IMR-90 (cell line): ENCODE results near the gene CD79B. TPM values are rescaled to one million over a fixed set of nuclear protein-coding genes. Genes with fewer than 3 reads are reported as not detected.
A peak's percentile ranks its signal among the peaks of the same experiment; 100 is the strongest.

Experiments
- ATAC-seq: fragments of 200-7000 bp; cut with Tn5 transposase; 2 replicates; pipeline ENCODE4 v1.9.1; 2020; ENCODE audit warnings: low read depth, mild to moderate bottlenecking, moderate library complexity
- BruUV-seq: library from RNA; stranded (reverse); fragments of 400-500 nt; replicated peaks from 2 replicates; lab custom pipeline; 2021; lab: Mats Ljungman, UMichigan
- CTCF ChIA-PET: fragments of 300-600 bp; formaldehyde crosslinking; extraction: SDS; loops from one replicate; lab custom pipeline; 2021; ENCODE audit warnings: antibody characterized with exemption; lab: Yijun Ruan, JAX
- POLR2A ChIA-PET: fragments of 300-600 bp; sonication (Branson Sonifier 250); formaldehyde crosslinking; loops from one replicate; lab custom pipeline; 2022; ENCODE audit warnings: antibody characterized with exemption; ENCODE audit not compliant: unreplicated experiment; lab: Charles Lee
- DNase-seq: peaks from one replicate; pipeline ENCODE4 v3.0.0; 2013
- H2AFZ ChIP-seq: replicated peaks from 2 replicates; pipeline ENCODE3; 2013; ENCODE audit warnings: low read length, mild to moderate bottlenecking; ENCODE audit not compliant: poor library complexity
- H2AK5ac ChIP-seq: 2 replicates; pipeline ENCODE4 v1.6.1; 2013; ENCODE audit warnings: low read depth, low read length, inconsistent platforms
- H2AK9ac ChIP-seq: replicated peaks from 2 replicates; pipeline ENCODE3; 2013; ENCODE audit warnings: mild to moderate bottlenecking, low read depth, low read length, moderate library complexity; ENCODE audit not compliant: poor library complexity
- H2BK120ac ChIP-seq: 2 replicates; pipeline ENCODE4 v1.6.1; 2013; ENCODE audit warnings: low read depth, low read length, inconsistent platforms
- H2BK15ac ChIP-seq: 3 replicates; pipeline ENCODE4 v1.6.1; 2013; ENCODE audit warnings: low read depth, low read length, inconsistent platforms
- H2BK20ac ChIP-seq: 2 replicates; pipeline ENCODE4 v1.6.1; 2013; ENCODE audit warnings: low read depth, mild to moderate bottlenecking, inconsistent platforms, low read length, moderate library complexity
- H2BK5ac ChIP-seq: 2 replicates; pipeline ENCODE4 v1.6.1; 2013; ENCODE audit warnings: mild to moderate bottlenecking, low read depth, low read length, inconsistent platforms; ENCODE audit not compliant: poor library complexity, severe bottlenecking
- H3K14ac ChIP-seq: replicated peaks from 2 replicates; pipeline ENCODE4 v1.6.1; 2013; ENCODE audit warnings: low read depth, low read length, inconsistent platforms
- H3K18ac ChIP-seq: 2 replicates; pipeline ENCODE4 v1.6.1; 2013; ENCODE audit warnings: low read depth, low read length, control low read depth
- H3K23ac ChIP-seq: 2 replicates; pipeline ENCODE4 v1.6.1; 2013; ENCODE audit warnings: low read depth, low read length, inconsistent platforms
- H3K27ac ChIP-seq: 2 replicates; pipeline ENCODE4 v1.5.1; 2013; ENCODE audit warnings: mild to moderate bottlenecking, control low read depth, low read length; ENCODE audit not compliant: insufficient read depth
- H3K27me3 ChIP-seq: 2 replicates; pipeline ENCODE4 v1.6.1; 2013; ENCODE audit warnings: low read length; ENCODE audit not compliant: control insufficient read depth, insufficient read depth
- H3K36me3 ChIP-seq: 2 replicates; pipeline ENCODE4 v1.6.1; 2013; ENCODE audit warnings: low read length, mixed read lengths; ENCODE audit not compliant: control insufficient read depth, insufficient read depth
- H3K4ac ChIP-seq: 2 replicates; pipeline ENCODE4 v1.6.1; 2013; ENCODE audit warnings: low read depth, low read length, inconsistent platforms
- H3K4me1 ChIP-seq: 2 replicates; pipeline ENCODE4 v1.6.1; 2013; ENCODE audit warnings: low read length, mixed read lengths; ENCODE audit not compliant: control insufficient read depth, insufficient read depth
- H3K4me2 ChIP-seq: 2 replicates; pipeline ENCODE4 v1.6.1; 2013; ENCODE audit warnings: low read depth, mild to moderate bottlenecking, control low read depth, low read length, moderate library complexity
- H3K4me3 ChIP-seq: 2 replicates; pipeline ENCODE4 v1.5.1; 2013; ENCODE audit warnings: low read depth, mild to moderate bottlenecking, control low read depth, low read length, moderate library complexity; ENCODE audit not compliant: insufficient read depth
- H3K56ac ChIP-seq: 2 replicates; pipeline ENCODE4 v1.6.1; 2013; ENCODE audit warnings: low read length, inconsistent platforms; ENCODE audit not compliant: insufficient read depth; ENCODE audit errors: extremely low read depth
- H3K79me1 ChIP-seq, 2 experiments: 2 replicates each; pipeline ENCODE4 v1.6.1; 2013; ENCODE audit warnings: low read length in 2 of 2, inconsistent platforms in 1 of 2, low read depth in 1 of 2
- H3K9ac ChIP-seq: 2 replicates; pipeline ENCODE4 v1.6.1; 2013; ENCODE audit warnings: low read depth, low read length, control low read depth
- H3K9me1 ChIP-seq: 2 replicates; pipeline ENCODE4 v1.6.1; 2013; ENCODE audit warnings: low read length, inconsistent platforms; ENCODE audit not compliant: insufficient read depth
- H3K9me3 ChIP-seq: 2 replicates; pipeline ENCODE4 v1.6.1; 2013; ENCODE audit warnings: low read length; ENCODE audit not compliant: control insufficient read depth, insufficient read depth
- H4K20me1 ChIP-seq: 2 replicates; pipeline ENCODE4 v1.6.1; 2013; ENCODE audit warnings: low read length, inconsistent platforms; ENCODE audit not compliant: insufficient read depth
- H4K5ac ChIP-seq: 2 replicates; pipeline ENCODE4 v1.6.1; 2013; ENCODE audit warnings: mild to moderate bottlenecking, low read depth, low read length, control low read depth
- H4K8ac ChIP-seq, 2 experiments: 2 replicates each; pipeline ENCODE4 v1.6.1; 2013; ENCODE audit warnings: low read depth in 2 of 2, low read length in 2 of 2, control low read depth in 1 of 2, inconsistent platforms in 1 of 2
- H4K91ac ChIP-seq: 2 replicates; pipeline ENCODE4 v1.6.1; 2013; ENCODE audit warnings: low read depth, low read length, inconsistent platforms; ENCODE audit not compliant: insufficient read depth
- BHLHE40 ChIP-seq: fragments of 150-350 bp; IDR thresholded peaks from 2 replicates; pipeline ENCODE4 v1.6.1; 2016; ENCODE audit warnings: mild to moderate bottlenecking, low read depth, low read length
- CEBPB ChIP-seq: IDR thresholded peaks from 2 replicates; pipeline ENCODE4 v1.6.1; 2012; ENCODE audit warnings: low read depth, low read length, improper control_type of control experiment
- MAZ ChIP-seq: IDR thresholded peaks from 2 replicates; pipeline ENCODE4 v1.6.1; 2012; ENCODE audit warnings: low read depth, mild to moderate bottlenecking, low read length, improper control_type of control experiment, moderate library complexity, borderline replicate concordance
- RAD21 ChIP-seq: IDR thresholded peaks from 2 replicates; pipeline ENCODE4 v1.6.1; 2012; ENCODE audit warnings: low read length, improper control_type of control experiment
- SMC3 ChIP-seq: fragments of 150-350 bp; IDR thresholded peaks from 2 replicates; pipeline ENCODE4 v1.6.1; 2016; ENCODE audit warnings: low read depth, mild to moderate bottlenecking, antibody characterized with exemption, low read length, moderate library complexity
- WGBS, 2 experiments: methylation state at CpG; one replicate each; pipeline versions ENCODE4 v1.1.5 to v1.1.7; 2013; ENCODE audit warnings: missing lambda C conversion rate in 2 of 2; ENCODE audit not compliant: insufficient read length in 1 of 2; ENCODE audit errors: extremely low coverage in 2 of 2; 5-methylcytosine and 5-hydroxymethylcytosine counted together
- dilution Hi-C: fragments of 300-500 bp; cut with HindIII; formaldehyde crosslinking; loops from one replicate; pipeline ENCODE4 v1.14.3; 2018; ENCODE audit warnings: low sequenced_read_pairs; ENCODE audit not compliant: unreplicated experiment
- in situ Hi-C: fragments of 300-500 bp; cut with MboI; formaldehyde crosslinking; loops from 3 replicates; pipeline ENCODE4 v1.14.3; 2019; ENCODE audit warnings: low sequenced_read_pairs, inconsistent platforms, mixed read lengths
- intact Hi-C: fragments of 100-400 bp; cut with micrococcal nuclease; formaldehyde crosslinking; loops from 2 replicates; pipeline ENCODE4 v1.10.0; 2022
- polyA plus RNA-seq, 3 experiments: library from polyadenylated mRNA; depleted of rRNA; stranded (reverse); fragments of >200 nt; gene quantifications; 2 replicates each; pipeline ENCODE4 v1.2.3, GENCODE V29; 2012; ENCODE audit warnings: low replicate concordance in 1 of 3
- total RNA-seq: library from RNA; depleted of rRNA; stranded (reverse); fragments of >200 nt; gene quantifications from 2 replicates; pipeline ENCODE4 v1.2.3, GENCODE V29; 2012
- TF ChIP-seq, protein P1 (sequence below): fragments of 150-350 bp; IDR thresholded peaks from 2 replicates; pipeline ENCODE4 v1.6.1; 2016; ENCODE audit warnings: low read depth, mild to moderate bottlenecking, low read length, moderate library complexity, borderline replicate concordance
- TF ChIP-seq, protein P2 (sequence below): conservative IDR thresholded peaks from 2 replicates; pipeline ENCODE4 v1.5.1; 2012; ENCODE audit warnings: mild to moderate bottlenecking, low read depth, low read length, improper control_type of control experiment
- TF ChIP-seq, protein P3 (sequence below): fragments of 150-350 bp; IDR thresholded peaks from 2 replicates; pipeline ENCODE4 v1.6.1; 2017; ENCODE audit warnings: mild to moderate bottlenecking, antibody characterized with exemption, low read length, low read depth

CD79B gene
- total and polyA plus RNA-seq, 2 of the 4 experiments (the other 2 are of a cell fraction), result not detected

DNA sequence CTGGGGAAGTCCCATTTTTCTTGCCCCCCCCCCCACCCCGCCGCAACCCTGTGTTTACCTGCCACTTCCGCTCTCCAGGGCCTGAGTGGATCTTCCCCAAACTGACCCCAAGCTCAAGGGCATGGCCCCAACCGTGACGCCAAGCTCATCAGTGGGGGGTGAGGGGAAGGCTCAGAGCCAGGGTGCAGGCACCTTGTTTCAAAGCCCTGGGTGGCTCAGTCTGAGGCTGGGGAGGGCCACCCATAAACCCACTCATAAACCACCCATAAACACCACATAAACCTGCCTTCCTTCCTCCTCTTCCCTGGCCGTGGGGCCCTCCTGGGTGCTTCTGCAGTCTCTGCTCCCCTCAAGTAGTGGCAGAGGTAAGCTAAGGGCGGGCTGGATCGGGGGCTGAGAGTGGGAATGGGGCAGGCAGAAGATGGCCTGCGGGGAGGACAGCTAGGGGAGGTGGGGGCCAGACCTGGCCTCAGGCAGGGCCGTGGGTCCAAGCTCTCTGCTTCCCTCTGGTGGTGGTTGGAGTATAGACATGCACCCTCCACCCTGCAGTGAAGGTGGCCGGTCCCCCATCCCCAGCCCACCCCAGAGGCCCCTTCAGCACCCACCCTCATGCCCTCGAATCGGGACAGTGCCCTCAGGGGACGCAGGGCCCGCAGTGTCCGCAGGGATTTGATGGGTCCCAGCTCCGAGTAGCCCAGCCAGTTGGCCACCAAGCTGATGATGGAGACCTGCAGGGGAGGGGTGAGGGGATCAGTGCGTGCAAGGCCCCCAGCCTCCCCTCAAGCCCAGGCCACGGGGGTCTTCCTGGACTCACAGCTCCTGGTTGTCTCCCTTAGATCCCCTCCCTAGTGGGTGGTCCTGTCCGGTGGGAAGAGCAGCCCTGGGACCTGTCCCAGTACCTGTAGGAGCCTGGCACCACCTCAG, 14.6 kb upstream of the CD79B start:
- peak overlapping the region; percentile 2 for H2AFZ ChIP-seq
- H3K27me3 ChIP-seq, result peaks cover 19% of the 10 kb centered on the region
- H3K4me1 ChIP-seq, result no peaks in the 10 kb centered on the region
- H3K4me3 ChIP-seq, result no peak overlapping the region
- TF ChIP-seq, protein P1, sequence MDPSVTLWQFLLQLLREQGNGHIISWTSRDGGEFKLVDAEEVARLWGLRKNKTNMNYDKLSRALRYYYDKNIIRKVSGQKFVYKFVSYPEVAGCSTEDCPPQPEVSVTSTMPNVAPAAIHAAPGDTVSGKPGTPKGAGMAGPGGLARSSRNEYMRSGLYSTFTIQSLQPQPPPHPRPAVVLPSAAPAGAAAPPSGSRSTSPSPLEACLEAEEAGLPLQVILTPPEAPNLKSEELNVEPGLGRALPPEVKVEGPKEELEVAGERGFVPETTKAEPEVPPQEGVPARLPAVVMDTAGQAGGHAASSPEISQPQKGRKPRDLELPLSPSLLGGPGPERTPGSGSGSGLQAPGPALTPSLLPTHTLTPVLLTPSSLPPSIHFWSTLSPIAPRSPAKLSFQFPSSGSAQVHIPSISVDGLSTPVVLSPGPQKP, result no peak
- TF ChIP-seq MAZ (peak; percentile 50; the same call in 1 of the 2 replicates), BHLHE40 (no peak), CEBPB (no peak), RAD21 (peak; percentile 36; the same call in 1 of the 2 replicates), SMC3 (peak; percentile 43; the same call in 1 of the 2 replicates)
- TF ChIP-seq, protein P2, sequence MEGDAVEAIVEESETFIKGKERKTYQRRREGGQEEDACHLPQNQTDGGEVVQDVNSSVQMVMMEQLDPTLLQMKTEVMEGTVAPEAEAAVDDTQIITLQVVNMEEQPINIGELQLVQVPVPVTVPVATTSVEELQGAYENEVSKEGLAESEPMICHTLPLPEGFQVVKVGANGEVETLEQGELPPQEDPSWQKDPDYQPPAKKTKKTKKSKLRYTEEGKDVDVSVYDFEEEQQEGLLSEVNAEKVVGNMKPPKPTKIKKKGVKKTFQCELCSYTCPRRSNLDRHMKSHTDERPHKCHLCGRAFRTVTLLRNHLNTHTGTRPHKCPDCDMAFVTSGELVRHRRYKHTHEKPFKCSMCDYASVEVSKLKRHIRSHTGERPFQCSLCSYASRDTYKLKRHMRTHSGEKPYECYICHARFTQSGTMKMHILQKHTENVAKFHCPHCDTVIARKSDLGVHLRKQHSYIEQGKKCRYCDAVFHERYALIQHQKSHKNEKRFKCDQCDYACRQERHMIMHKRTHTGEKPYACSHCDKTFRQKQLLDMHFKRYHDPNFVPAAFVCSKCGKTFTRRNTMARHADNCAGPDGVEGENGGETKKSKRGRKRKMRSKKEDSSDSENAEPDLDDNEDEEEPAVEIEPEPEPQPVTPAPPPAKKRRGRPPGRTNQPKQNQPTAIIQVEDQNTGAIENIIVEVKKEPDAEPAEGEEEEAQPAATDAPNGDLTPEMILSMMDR, result peak; percentile 61
- TF ChIP-seq, protein P3, sequence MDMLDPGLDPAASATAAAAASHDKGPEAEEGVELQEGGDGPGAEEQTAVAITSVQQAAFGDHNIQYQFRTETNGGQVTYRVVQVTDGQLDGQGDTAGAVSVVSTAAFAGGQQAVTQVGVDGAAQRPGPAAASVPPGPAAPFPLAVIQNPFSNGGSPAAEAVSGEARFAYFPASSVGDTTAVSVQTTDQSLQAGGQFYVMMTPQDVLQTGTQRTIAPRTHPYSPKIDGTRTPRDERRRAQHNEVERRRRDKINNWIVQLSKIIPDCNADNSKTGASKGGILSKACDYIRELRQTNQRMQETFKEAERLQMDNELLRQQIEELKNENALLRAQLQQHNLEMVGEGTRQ, result no peak
- H2BK20ac ChIP-seq, result no peak overlapping the region
- no CpG with 5 or more reads among the region's 20 CpGs for WGBS, 2 experiments
- no peak overlapping the region for H2AK9ac ChIP-seq
- H3K79me1 ChIP-seq, result no peaks in the 10 kb centered on the region
- no peak overlapping the region for H3K23ac ChIP-seq
- POLR2A ChIA-PET, result no interaction called here
- ATAC-seq, result peak; percentile 98
- H4K20me1 ChIP-seq, result no peaks in the 10 kb centered on the region
- H4K91ac ChIP-seq, result no peak overlapping the region
- CTCF ChIA-PET, result interaction anchor here (0.5 to 2.2 kb wide), 10 partner anchors 9 to 50 kb away, joined by 3 to 9 read pairs (median 3); partner anchors contain the start of gene GH1
- no peak overlapping the region for H2BK120ac ChIP-seq
- no peak overlapping the region for H3K14ac ChIP-seq
- H3K18ac ChIP-seq, result no peak overlapping the region
- no peak overlapping the region for H2BK15ac ChIP-seq
- no peak overlapping the region for H4K8ac ChIP-seq
- no peaks in the 10 kb centered on the region for H3K36me3 ChIP-seq
- H2BK5ac ChIP-seq, result no peak overlapping the region
- H2AK5ac ChIP-seq, result no peak overlapping the region
- no peak overlapping the region for H4K5ac ChIP-seq
- no peak overlapping the region for H3K56ac ChIP-seq
- no peak overlapping the region for H3K9ac ChIP-seq
- DNase-seq, result peak; percentile 13
- no peak overlapping the region for H3K27ac ChIP-seq
- H3K9me3 ChIP-seq, result no peaks in the 10 kb centered on the region
- no peak overlapping the region for H3K4ac ChIP-seq
- no TSS peak for BruUV-seq
- H3K4me2 ChIP-seq, result no peak overlapping the region
- in situ Hi-C loops (no loop called here), intact Hi-C loops (loop anchor here (1.0 kb wide), 1 partner anchor 27 kb away; no protein-coding TSS in a partner anchor), dilution Hi-C loops (no loop called here)
- H3K9me1 ChIP-seq, result no peaks in the 10 kb centered on the region
